ENCODE data around the gene ZNF74.

The ZNF74 gene

GRCh38 chr22:20434264-20434751, 40.4 kb downstream of the ZNF74 start:
- H2BK5ac ChIP-seq (ENCODE audit: low read length): no peak overlapping the region
- no CpG with 5 or more reads among the region's 12 CpGs for WGBS, 2 donors (ENCODE audit: extremely low coverage in 2 of 2, insufficient read length in 2 of 2, insufficient replicate concordance in 1 of 2)

GRCh38 chr22:20434773-20435172, 40.8 kb downstream of the ZNF74 start:
- no peak overlapping the region for H3K9ac ChIP-seq (ENCODE audit: low read depth, low read length, poor library complexity)
- no peak overlapping the region for H3K4me3 ChIP-seq (ENCODE audit: low read length in 2 of 2)
- H3K4me1 ChIP-seq (ENCODE audit: control insufficient read depth in 2 of 2, insufficient read depth in 1 of 2, low read depth in 1 of 2, low read length in 2 of 2): peaks cover 16 to 23% of the 10 kb centered on the region in 2 donors
- H2BK120ac ChIP-seq (ENCODE audit: low read depth, low read length): no peak overlapping the region
- H3K9me3 ChIP-seq (replicated peaks in 1 of 2; ENCODE audit: control insufficient read depth in 2 of 2, insufficient read depth in 1 of 2, low read depth in 1 of 2, low read length in 2 of 2): peaks cover 0 to 13% of the 10 kb centered on the region in 2 donors
- no peak overlapping the region for H3K4me2 ChIP-seq (ENCODE audit: insufficient read depth, low read length, poor library complexity, severe bottlenecking)
- H4K91ac ChIP-seq (ENCODE audit: low read depth, low read length, poor library complexity): no peak overlapping the region
- H2BK12ac ChIP-seq (ENCODE audit: low read length): no peak overlapping the region
- H3K27ac ChIP-seq (replicated peaks; ENCODE audit: low read length): no peak overlapping the region
- peaks cover 3% of the 10 kb centered on the region for H3K79me1 ChIP-seq (ENCODE audit: low read depth, low read length)
- H2BK15ac ChIP-seq (ENCODE audit: low read length): no peak overlapping the region
- H3K36me3 ChIP-seq (replicated peaks in 1 of 2; ENCODE audit: control insufficient read depth in 2 of 2, insufficient read depth in 2 of 2, low read length in 2 of 2): peaks cover 0 to 43% of the 10 kb centered on the region in 2 donors
- no CpG with 5 or more reads among the region's 3 CpGs for WGBS, 2 donors (ENCODE audit: extremely low coverage in 2 of 2, insufficient read length in 2 of 2, insufficient replicate concordance in 1 of 2)
- H3K27me3 ChIP-seq (ENCODE audit: control insufficient read depth in 3 of 3, insufficient read depth in 3 of 3, low read depth in 1 of 3, low read length in 3 of 3): peaks cover 0 to 88% (median 36%) of the 10 kb centered on the region in 3 experiments
- H3K23ac ChIP-seq (ENCODE audit: low read depth, low read length, poor library complexity): peak overlapping the region; percentile 81
- no peak overlapping the region for H2BK5ac ChIP-seq (ENCODE audit: low read length)
- H4K8ac ChIP-seq (ENCODE audit: low read depth, low read length): no peak overlapping the region
- no peak overlapping the region for H2AK5ac ChIP-seq (ENCODE audit: low read depth, low read length)
- no peak overlapping the region for H3K18ac ChIP-seq (ENCODE audit: low read length)
- no peak overlapping the region for H3K4ac ChIP-seq (ENCODE audit: low read length)
- no peak for DNase-seq (ENCODE audit: low spot score)
- H2AFZ ChIP-seq (ENCODE audit: low read length): no peak overlapping the region
- H3K14ac ChIP-seq (ENCODE audit: low read length): no peak overlapping the region

More at GRCh38 chr22:20434264-20434751, 40.4 kb downstream of the ZNF74 start:
- H3K9ac ChIP-seq (ENCODE audit: low read depth, low read length, poor library complexity): no peak overlapping the region
- peaks cover 3% of the 10 kb centered on the region for H3K79me1 ChIP-seq (ENCODE audit: low read depth, low read length)
- H3K4me2 ChIP-seq (ENCODE audit: insufficient read depth, low read length, poor library complexity, severe bottlenecking): no peak overlapping the region
- H3K4me1 ChIP-seq (ENCODE audit: control insufficient read depth in 2 of 2, insufficient read depth in 1 of 2, low read depth in 1 of 2, low read length in 2 of 2): peaks cover 16 to 26% of the 10 kb centered on the region in 2 donors
- H3K4me3 ChIP-seq (ENCODE audit: low read length in 2 of 2): no peak overlapping the region
- no peak overlapping the region for H3K27ac ChIP-seq (replicated peaks; ENCODE audit: low read length)
- no peak overlapping the region for H2AK5ac ChIP-seq (ENCODE audit: low read depth, low read length)
- no peak overlapping the region for H4K91ac ChIP-seq (ENCODE audit: low read depth, low read length, poor library complexity)
- peaks cover 0 to 93% (median 41%) of the 10 kb centered on the region in 3 experiments for H3K27me3 ChIP-seq (ENCODE audit: control insufficient read depth in 3 of 3, insufficient read depth in 3 of 3, low read depth in 1 of 3, low read length in 3 of 3)
- H2AFZ ChIP-seq (ENCODE audit: low read length): no peak overlapping the region
- H2BK12ac ChIP-seq (ENCODE audit: low read length): no peak overlapping the region
- H3K18ac ChIP-seq (ENCODE audit: low read length): no peak overlapping the region
- no peak overlapping the region for H2BK120ac ChIP-seq (ENCODE audit: low read depth, low read length)
- H3K23ac ChIP-seq (ENCODE audit: low read depth, low read length, poor library complexity): peak overlapping the region; percentile 81
- H3K4ac ChIP-seq (ENCODE audit: low read length): no peak overlapping the region
- peaks cover 0 to 48% of the 10 kb centered on the region in 2 donors for H3K36me3 ChIP-seq (replicated peaks in 1 of 2; ENCODE audit: control insufficient read depth in 2 of 2, insufficient read depth in 2 of 2, low read length in 2 of 2)
- no peak overlapping the region for H4K8ac ChIP-seq (ENCODE audit: low read depth, low read length)
- H2BK15ac ChIP-seq (ENCODE audit: low read length): no peak overlapping the region
- peaks cover 0 to 13% of the 10 kb centered on the region in 2 donors for H3K9me3 ChIP-seq (replicated peaks in 1 of 2; ENCODE audit: control insufficient read depth in 2 of 2, insufficient read depth in 1 of 2, low read depth in 1 of 2, low read length in 2 of 2)
- H3K14ac ChIP-seq (ENCODE audit: low read length): no peak overlapping the region
- DNase-seq (ENCODE audit: low spot score): no peak

- whole genome bisulfite sequencing, 2 donors (ENCODE audit: extremely low coverage in 2 of 2, insufficient read length in 2 of 2, insufficient replicate concordance in 1 of 2): no CpG with 5 or more reads among the region's 11 CpGs
- Histone ChIP-seq H2BK12ac (ENCODE audit: low read length) (no peak overlapping the region), H3K14ac (ENCODE audit: low read length) (no peak overlapping the region), H3K4ac (ENCODE audit: low read length) (no peak overlapping the region), H3K9ac (ENCODE audit: low read depth, low read length, poor library complexity) (no peak overlapping the region), H2BK120ac (ENCODE audit: low read depth, low read length) (no peak overlapping the region), H3K4me1 (ENCODE audit: control insufficient read depth in 2 of 2, insufficient read depth in 1 of 2, low read depth in 1 of 2, low read length in 2 of 2) (peaks cover 16 to 19% of the 10 kb centered on the region in 2 donors), H2AFZ (ENCODE audit: low read length) (peak overlapping the region; percentile 85), H3K79me1 (ENCODE audit: low read depth, low read length) (peaks cover 3% of the 10 kb centered on the region), H3K23ac (ENCODE audit: low read depth, low read length, poor library complexity) (peak overlapping the region; percentile 9), H3K18ac (ENCODE audit: low read length) (peak overlapping the region; percentile 57), H3K4me2 (ENCODE audit: insufficient read depth, low read length, poor library complexity, severe bottlenecking) (peak overlapping the region; percentile 95), H3K36me3 (replicated peaks in 1 of 2; ENCODE audit: control insufficient read depth in 2 of 2, insufficient read depth in 2 of 2, low read length in 2 of 2) (peaks cover under 1 to 39% of the 10 kb centered on the region in 2 donors), H3K4me3 (ENCODE audit: low read length in 2 of 2) (peak overlapping the region; percentile 20 to 99), H3K9me3 (replicated peaks in 1 of 2; ENCODE audit: control insufficient read depth in 2 of 2, insufficient read depth in 1 of 2, low read depth in 1 of 2, low read length in 2 of 2) (peaks cover 0 to 6% of the 10 kb centered on the region in 2 donors), H3K27ac (replicated peaks; ENCODE audit: low read length) (no peak overlapping the region), H3K27me3 (ENCODE audit: control insufficient read depth in 3 of 3, insufficient read depth in 3 of 3, low read depth in 1 of 3, low read length in 3 of 3) (peaks cover 0 to 81% (median 28%) of the 10 kb centered on the region in 3 experiments), H2BK15ac (ENCODE audit: low read length) (no peak overlapping the region), H2AK5ac (ENCODE audit: low read depth, low read length) (peak overlapping the region; percentile 3), H4K8ac (ENCODE audit: low read depth, low read length) (no peak overlapping the region), H2BK5ac (ENCODE audit: low read length) (no peak overlapping the region), H4K91ac (ENCODE audit: low read depth, low read length, poor library complexity) (no peak overlapping the region)
- no peak for DNase-seq (ENCODE audit: low spot score)
Measured at GRCh38 chr22:20435436-20436306, 41.7 kb downstream of the ZNF74 start.

GRCh38 chr22:20436307-20436767, 42.4 kb downstream of the ZNF74 start:
- peak; percentile 50 for DNase-seq (ENCODE audit: low spot score)
- peak overlapping the region; percentile 81 to 99 for H3K4me3 ChIP-seq (ENCODE audit: low read length in 2 of 2)
- H3K9ac ChIP-seq (ENCODE audit: low read depth, low read length, poor library complexity): peak overlapping the region; percentile 51
- no peak overlapping the region for H2BK5ac ChIP-seq (ENCODE audit: low read length)
- H3K4me1 ChIP-seq (ENCODE audit: control insufficient read depth in 2 of 2, insufficient read depth in 1 of 2, low read depth in 1 of 2, low read length in 2 of 2): peaks cover 14 to 16% of the 10 kb centered on the region in 2 donors
- H4K8ac ChIP-seq (ENCODE audit: low read depth, low read length): no peak overlapping the region
- peak overlapping the region; percentile 59 for H2AK5ac ChIP-seq (ENCODE audit: low read depth, low read length)
- no peak overlapping the region for H4K91ac ChIP-seq (ENCODE audit: low read depth, low read length, poor library complexity)
- no CpG with 5 or more reads among the region's 56 CpGs for WGBS, 2 donors (ENCODE audit: extremely low coverage in 2 of 2, insufficient read length in 2 of 2, insufficient replicate concordance in 1 of 2)
- peaks cover 6 to 39% of the 10 kb centered on the region in 2 donors for H3K36me3 ChIP-seq (replicated peaks in 1 of 2; ENCODE audit: control insufficient read depth in 2 of 2, insufficient read depth in 2 of 2, low read length in 2 of 2)
- no peak overlapping the region for H2BK120ac ChIP-seq (ENCODE audit: low read depth, low read length)
- no peak overlapping the region for H2BK12ac ChIP-seq (ENCODE audit: low read length)
- no peak overlapping the region for H3K14ac ChIP-seq (ENCODE audit: low read length)
- peaks cover 0 to 75% (median 22%) of the 10 kb centered on the region in 3 experiments for H3K27me3 ChIP-seq (ENCODE audit: control insufficient read depth in 3 of 3, insufficient read depth in 3 of 3, low read depth in 1 of 3, low read length in 3 of 3)
- H2AFZ ChIP-seq (ENCODE audit: low read length): peak overlapping the region; percentile 85
- peaks cover 0 to 4% of the 10 kb centered on the region in 2 donors for H3K9me3 ChIP-seq (replicated peaks in 1 of 2; ENCODE audit: control insufficient read depth in 2 of 2, insufficient read depth in 1 of 2, low read depth in 1 of 2, low read length in 2 of 2)
- H2BK15ac ChIP-seq (ENCODE audit: low read length): no peak overlapping the region
- H3K27ac ChIP-seq (replicated peaks; ENCODE audit: low read length): no peak overlapping the region
- H3K4me2 ChIP-seq (ENCODE audit: insufficient read depth, low read length, poor library complexity, severe bottlenecking): peak overlapping the region; percentile 95
- H3K79me1 ChIP-seq (ENCODE audit: low read depth, low read length): no peaks in the 10 kb centered on the region
- peak overlapping the region; percentile 88 for H3K18ac ChIP-seq (ENCODE audit: low read length)
- no peak overlapping the region for H3K4ac ChIP-seq (ENCODE audit: low read length)
- peak overlapping the region; percentile 50 for H3K23ac ChIP-seq (ENCODE audit: low read depth, low read length, poor library complexity)
